AG09309 (cell line): ENCODE measurements around the gene GTF3C1.

Experiments
- DNase-seq: peaks from one replicate; pipeline ENCODE4 v3.0.0-alpha.2; 2010; ENCODE audit warnings: low read depth
- H3K4me3 ChIP-seq: 2 replicates; pipeline ENCODE4 v1.5.1; 2011; ENCODE audit warnings: mild to moderate bottlenecking, low read depth, low read length, moderate library complexity; ENCODE audit not compliant: control insufficient read depth
- CTCF ChIP-seq: IDR thresholded peaks from 2 replicates; pipeline ENCODE4 v1.5.1; 2011; ENCODE audit warnings: mild to moderate bottlenecking, low read depth, low read length, inconsistent platforms; ENCODE audit not compliant: insufficient read depth, control insufficient read depth; ENCODE audit errors: missing control alignments

The GTF3C1 gene

GRCh38 chr16:27453494-27453825 lies 96.3 kb downstream of the GTF3C1 start:
- no peak for TF ChIP-seq CTCF
- no peak for DNase-seq
- H3K4me3 ChIP-seq, result no peak overlapping the region

GRCh38 chr16:27452569-27453493 lies 96.9 kb downstream of the GTF3C1 start:
- H3K4me3 ChIP-seq, result no peak overlapping the region
- no peak for TF ChIP-seq CTCF
- DNase-seq, result no peak

- no peak overlapping the region for H3K4me3 ChIP-seq
- no peak for TF ChIP-seq CTCF
- DNase-seq, result no peak
Measured at GRCh38 chr16:27450196-27450549, 99.5 kb downstream of the GTF3C1 start.

- DNase-seq, result no peak
- TF ChIP-seq CTCF, result no peak
- H3K4me3 ChIP-seq, result no peak overlapping the region
Measured at GRCh38 chr16:27449434-27450195, 100.1 kb downstream of the GTF3C1 start.

GRCh38 chr16:27448532-27449433 lies 100.9 kb downstream of the GTF3C1 start:
- no peak for TF ChIP-seq CTCF
- no peak overlapping the region for H3K4me3 ChIP-seq
- DNase-seq, result no peak

GRCh38 chr16:27447301-27447700 lies 102.4 kb downstream of the GTF3C1 start:
- no peak for DNase-seq
- no peak for TF ChIP-seq CTCF
- no peak overlapping the region for H3K4me3 ChIP-seq
